GM21723 (cell line): ENCODE measurements around the gene PAN2.
"Not testable (repeated sequence)": the region's sequence is repeated elsewhere in the genome, so short reads cannot be mapped to it uniquely, and the experiment has no call there.

Experiments used
- ATAC-seq: cut with Tn5 transposase; IDR thresholded peaks from one replicate; pipeline ENCODE4 v1.9.1; 2021; ENCODE audit warnings: mild to moderate bottlenecking, moderate library complexity; ENCODE audit not compliant: unreplicated experiment

The PAN2 gene

DNA sequence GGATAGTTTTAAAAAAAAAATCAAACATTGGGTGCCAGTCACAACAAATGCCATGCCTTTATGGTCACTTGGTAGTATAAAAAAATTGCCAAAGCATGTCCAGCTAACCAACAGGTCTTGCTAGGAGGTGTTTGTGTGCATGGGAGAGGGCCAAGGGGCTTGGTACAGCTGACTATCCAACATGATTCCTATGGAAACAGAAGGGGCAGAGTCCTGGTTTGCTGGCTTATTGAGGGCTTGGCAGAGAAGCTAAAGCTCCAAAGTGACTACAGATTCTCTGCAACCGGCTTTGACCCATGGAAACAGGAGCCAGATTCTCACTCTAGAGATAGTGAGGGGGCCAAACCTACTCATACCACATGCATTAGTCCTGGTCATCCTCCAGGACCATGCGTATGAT, 61.3 kb downstream of the PAN2 start:
- ATAC-seq = not testable (repeated sequence)

DNA sequence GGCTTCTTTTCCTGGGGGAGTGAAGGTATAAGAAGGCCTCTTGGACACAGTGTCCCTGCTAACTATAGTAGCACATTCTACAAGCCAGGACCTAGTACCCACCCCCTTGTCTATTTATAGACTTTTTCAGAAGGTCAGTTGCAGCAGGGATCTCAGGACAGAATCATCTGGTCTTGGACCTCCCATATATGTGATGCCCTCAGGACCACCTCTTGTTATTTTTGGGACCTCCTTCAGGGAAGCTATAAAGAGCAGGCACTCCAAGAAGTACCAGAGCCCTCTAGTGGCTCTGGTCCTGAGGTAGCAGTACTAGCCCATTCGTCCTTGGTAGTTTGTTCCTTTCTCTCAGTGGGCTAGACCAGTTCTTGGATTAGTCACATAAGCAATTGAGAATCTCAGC, 62.8 kb downstream of the PAN2 start:
- ATAC-seq = no peak

DNA sequence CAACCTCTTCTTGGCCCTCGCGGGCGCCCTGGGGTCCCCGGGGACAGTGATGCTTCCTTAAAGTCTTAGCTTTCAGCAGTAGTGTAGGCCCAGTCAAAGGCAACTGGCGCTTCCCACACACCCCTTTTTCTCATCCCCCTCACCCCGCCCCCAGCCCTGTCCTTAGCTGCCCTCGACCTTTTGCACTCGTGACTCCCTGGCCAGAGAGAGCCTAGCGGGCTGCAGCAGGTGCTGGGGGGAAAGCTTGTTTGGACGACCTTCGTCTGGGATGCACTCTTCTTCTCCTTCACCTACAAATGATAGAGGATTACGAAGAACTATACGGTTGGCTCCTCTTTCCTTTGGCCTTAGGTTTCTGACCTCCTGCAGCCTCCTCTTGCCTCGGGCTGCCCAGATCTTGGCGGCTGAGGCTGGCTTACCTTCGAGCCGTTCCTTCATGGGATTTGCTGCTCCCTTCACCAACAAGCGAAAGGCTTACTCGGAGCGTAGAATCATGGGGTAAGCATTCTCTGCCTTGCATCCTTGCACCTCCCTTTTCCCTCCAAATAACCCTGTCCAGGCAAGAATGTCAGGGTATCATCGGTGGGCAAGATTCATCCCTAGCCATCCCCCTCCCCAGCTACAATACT, 66.2 kb downstream of the PAN2 start:
- peak; percentile 23 for ATAC-seq

DNA sequence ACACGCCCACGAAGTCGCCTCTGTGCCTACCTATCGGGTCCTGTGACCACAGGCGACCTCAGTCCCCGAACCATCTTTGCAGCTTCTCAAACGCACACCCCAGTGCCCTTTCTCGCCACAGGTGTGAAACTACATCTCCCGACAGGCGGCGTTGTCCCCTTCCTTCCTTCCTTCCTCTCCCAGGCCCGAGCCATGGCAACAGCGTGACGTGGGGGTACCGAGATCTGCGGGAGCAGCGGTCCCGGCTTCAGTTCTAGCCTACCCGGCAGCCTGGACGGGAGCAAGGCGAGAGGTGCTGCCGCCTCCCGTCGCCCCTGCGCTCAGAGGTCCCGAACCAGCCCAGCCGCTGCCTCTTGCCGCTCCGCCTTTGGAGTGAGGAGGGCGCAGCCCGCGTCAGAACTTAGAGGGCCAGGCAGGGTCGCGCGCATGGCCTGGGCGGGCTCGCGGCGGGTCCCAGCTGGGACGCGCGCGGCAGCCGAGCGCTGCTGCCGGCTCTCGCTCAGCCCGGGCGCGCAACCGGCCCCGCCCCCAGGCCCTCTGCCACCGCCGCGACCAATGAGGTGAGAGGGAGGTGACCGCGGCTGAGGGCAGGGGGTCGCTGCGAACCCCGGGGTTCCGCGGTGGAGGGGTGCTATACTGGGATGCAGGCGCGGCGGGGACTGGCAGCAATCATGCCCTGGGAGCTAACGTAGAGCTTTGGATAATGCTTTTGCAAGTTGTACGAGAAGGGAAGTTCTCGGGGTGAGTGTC, 66.9 kb downstream of the PAN2 start, which contains the start of gene COQ10A:
COQ10A (plus strand) TSS at position 250 of the 750 bp plus-strand sequence; CDS start at position 427, 177 bp downstream.
- peak; percentile 88 for ATAC-seq
